SK-N-MC (cell line): ENCODE measurements around the gene PRPH2.

Experiments
- EZH2 ChIP-seq: fragments of 200-600 bp; sonication (generic); IDR thresholded peaks from one replicate; pipeline ENCODE4 v1.6.1; 2017; ENCODE audit warnings: antibody characterized with exemption
- POLR2AphosphoS5 ChIP-seq: IDR thresholded peaks from 2 replicates; pipeline ENCODE4 v1.6.1; 2012; ENCODE audit warnings: mild to moderate bottlenecking, low read depth, low read length, borderline replicate concordance

DNA sequence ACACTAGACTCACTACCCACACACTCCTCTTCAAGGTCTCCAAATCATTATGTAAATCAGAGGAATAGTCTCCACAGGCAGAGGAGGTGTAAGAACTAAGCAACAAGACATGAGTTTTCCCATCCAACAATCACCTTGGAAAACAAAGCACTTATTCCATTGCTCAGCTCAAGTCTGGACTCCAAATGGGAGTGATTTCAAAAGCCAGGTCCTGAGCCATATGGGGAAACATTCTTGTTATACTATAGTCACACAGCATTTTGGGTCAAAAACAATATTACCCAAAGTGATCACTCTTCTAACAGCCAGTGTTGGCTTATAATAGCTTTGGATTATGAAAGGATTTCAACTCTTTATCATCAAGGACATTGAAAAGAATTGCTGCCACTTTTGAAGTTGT lies 3.6 kb upstream of the PRPH2 start:
- TF ChIP-seq POLR2AphosphoS5 (no peak), EZH2 (no peak)
